NT2/D1 (cell line): Measurements from ENCODE around the gene RAB31.

Experiments
- DNase-seq: peaks from one replicate; pipeline ENCODE4 v3.0.0-alpha.2; 2011; ENCODE audit warnings: low read depth, low spot score
- H3K27me3 ChIP-seq: 2 replicates; pipeline ENCODE4 v1.6.0; 2011; ENCODE audit warnings: mild to moderate bottlenecking; ENCODE audit not compliant: insufficient read length, insufficient read depth
- H3K36me3 ChIP-seq: 2 replicates; pipeline ENCODE4 v1.6.1; 2011; ENCODE audit warnings: mild to moderate bottlenecking, low read length, mixed read lengths; ENCODE audit not compliant: insufficient read depth, insufficient read length
- H3K4me1 ChIP-seq: 2 replicates; pipeline ENCODE4 v1.5.1; 2011; ENCODE audit not compliant: insufficient read depth, insufficient read length
- H3K4me3 ChIP-seq: 2 replicates; pipeline ENCODE4 v1.5.1; 2011; ENCODE audit warnings: low read depth; ENCODE audit not compliant: insufficient read length
- H3K9ac ChIP-seq: 2 replicates; pipeline ENCODE4 v1.6.0; 2011; ENCODE audit warnings: low read depth; ENCODE audit not compliant: insufficient read length
- H3K9me3 ChIP-seq: 2 replicates; pipeline ENCODE4 v1.5.1; 2011; ENCODE audit warnings: mild to moderate bottlenecking, low read length; ENCODE audit not compliant: insufficient read depth
- SUZ12 ChIP-seq: IDR thresholded peaks from 2 replicates; pipeline ENCODE4 v1.6.1; 2011; ENCODE audit not compliant: insufficient read length, insufficient read depth; ENCODE audit errors: extremely low read depth
- YY1 ChIP-seq: IDR thresholded peaks from 2 replicates; pipeline ENCODE4 v1.6.1; 2011; ENCODE audit not compliant: insufficient read length, insufficient read depth
- ZNF274 ChIP-seq: IDR thresholded peaks from 2 replicates; pipeline ENCODE4 v1.6.1; 2011; ENCODE audit warnings: mild to moderate bottlenecking, low read depth, low read length

RAB31 gene

GRCh38 chr18:9708434-9709303, 568 bp downstream of the RAB31 start:
- no peaks in the 10 kb centered on the region for H3K9me3 ChIP-seq
- peaks cover 20% of the 10 kb centered on the region for H3K36me3 ChIP-seq
- peaks cover 19% of the 10 kb centered on the region for H3K27me3 ChIP-seq
- peaks cover 2% of the 10 kb centered on the region for H3K4me1 ChIP-seq
- peak overlapping the region; percentile 65 for H3K4me3 ChIP-seq
- peak overlapping the region; percentile 79 for H3K9ac ChIP-seq
- TF ChIP-seq ZNF274 (no peak), SUZ12 (no peak)
- no peak for DNase-seq

GRCh38 chr18:9709304-9709877, 1.3 kb downstream of the RAB31 start:
- H3K9me3 ChIP-seq, result no peaks in the 10 kb centered on the region
- no peak for TF ChIP-seq YY1
- TF ChIP-seq SUZ12, result no peak
- TF ChIP-seq ZNF274, result no peak
- H3K9ac ChIP-seq, result peak overlapping the region; percentile 79
- peaks cover 19% of the 10 kb centered on the region for H3K27me3 ChIP-seq
- DNase-seq, result no peak
- peaks cover 2% of the 10 kb centered on the region for H3K4me1 ChIP-seq
- H3K4me3 ChIP-seq, result peak overlapping the region; percentile 65
- peaks cover 20% of the 10 kb centered on the region for H3K36me3 ChIP-seq

- Histone ChIP-seq H3K9me3 (no peaks in the 10 kb centered on the region), H3K9ac (no peak overlapping the region), H3K4me3 (no peak overlapping the region), H3K27me3 (peaks cover 19% of the 10 kb centered on the region), H3K4me1 (peaks cover 5% of the 10 kb centered on the region), H3K36me3 (peaks cover 20% of the 10 kb centered on the region)
- TF ChIP-seq YY1 (no peak), ZNF274 (no peak), SUZ12 (no peak)
- DNase-seq, result no peak
Observed at GRCh38 chr18:9710037-9710436, 1.9 kb downstream of the RAB31 start.

GRCh38 chr18:9711361-9712129, 3.4 kb downstream of the RAB31 start:
- Histone ChIP-seq H3K9me3 (no peaks in the 10 kb centered on the region), H3K4me1 (peaks cover 7% of the 10 kb centered on the region), H3K9ac (no peak overlapping the region), H3K27me3 (peaks cover 19% of the 10 kb centered on the region), H3K36me3 (peaks cover 20% of the 10 kb centered on the region), H3K4me3 (no peak overlapping the region)
- TF ChIP-seq ZNF274 (no peak), YY1 (no peak), SUZ12 (no peak)
- DNase-seq, result no peak

GRCh38 chr18:9712130-9712577, 4.1 kb downstream of the RAB31 start:
- H3K36me3 ChIP-seq, result peaks cover 20% of the 10 kb centered on the region
- peaks cover 7% of the 10 kb centered on the region for H3K4me1 ChIP-seq
- no peak for DNase-seq
- TF ChIP-seq ZNF274, result no peak
- no peak for TF ChIP-seq SUZ12
- no peak for TF ChIP-seq YY1
- no peaks in the 10 kb centered on the region for H3K9me3 ChIP-seq
- H3K9ac ChIP-seq, result no peak overlapping the region
- H3K4me3 ChIP-seq, result no peak overlapping the region
- peaks cover 19% of the 10 kb centered on the region for H3K27me3 ChIP-seq

- H3K9ac ChIP-seq, result no peak overlapping the region
- no peak overlapping the region for H3K4me3 ChIP-seq
- peaks cover 16% of the 10 kb centered on the region for H3K27me3 ChIP-seq
- DNase-seq, result no peak
- peaks cover 20% of the 10 kb centered on the region for H3K36me3 ChIP-seq
- TF ChIP-seq SUZ12 (no peak), YY1 (no peak), ZNF274 (no peak)
- peaks cover 7% of the 10 kb centered on the region for H3K4me1 ChIP-seq
- H3K9me3 ChIP-seq, result no peaks in the 10 kb centered on the region
Observed at GRCh38 chr18:9712611-9713010, 4.5 kb downstream of the RAB31 start.
